Epithelial cell of umbilical artery (primary cell): ENCODE measurements around the gene KRTAP9-1. TPM values are rescaled to one million over a fixed set of nuclear protein-coding genes. Genes with fewer than 3 reads are reported as not detected.

Experiments used
- total RNA-seq: library from RNA; depleted of rRNA; stranded (reverse); fragments of >200 nt; gene quantifications from 2 replicates; pipeline ENCODE4 v1.2.3, GENCODE V29; 2014

Gene KRTAP9-1, protein sequence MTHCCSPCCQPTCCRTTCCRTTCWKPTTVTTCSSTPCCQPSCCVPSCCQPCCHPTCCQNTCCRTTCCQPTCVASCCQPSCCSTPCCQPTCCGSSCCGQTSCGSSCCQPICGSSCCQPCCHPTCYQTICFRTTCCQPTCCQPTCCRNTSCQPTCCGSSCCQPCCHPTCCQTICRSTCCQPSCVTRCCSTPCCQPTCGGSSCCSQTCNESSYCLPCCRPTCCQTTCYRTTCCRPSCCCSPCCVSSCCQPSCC
- not detected in 2 replicates for total RNA-seq

DNA sequence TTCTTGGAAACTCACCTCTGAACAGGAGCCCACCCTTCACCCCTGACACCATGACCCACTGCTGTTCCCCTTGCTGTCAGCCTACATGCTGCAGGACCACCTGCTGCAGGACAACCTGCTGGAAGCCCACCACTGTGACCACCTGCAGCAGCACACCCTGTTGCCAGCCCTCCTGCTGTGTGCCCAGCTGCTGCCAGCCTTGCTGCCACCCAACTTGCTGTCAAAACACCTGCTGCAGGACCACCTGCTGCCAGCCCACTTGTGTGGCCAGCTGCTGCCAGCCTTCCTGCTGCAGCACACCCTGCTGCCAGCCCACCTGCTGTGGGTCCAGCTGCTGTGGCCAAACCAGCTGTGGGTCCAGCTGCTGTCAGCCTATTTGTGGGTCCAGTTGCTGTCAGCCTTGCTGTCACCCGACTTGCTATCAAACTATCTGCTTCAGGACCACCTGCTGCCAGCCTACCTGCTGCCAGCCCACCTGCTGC lies at the start of gene KRTAP9-1:
TSS of gene KRTAP9-1 (plus strand) at position 51 of the 482 bp plus-strand sequence. CDS start at position 51, 0 bp downstream.

DNA sequence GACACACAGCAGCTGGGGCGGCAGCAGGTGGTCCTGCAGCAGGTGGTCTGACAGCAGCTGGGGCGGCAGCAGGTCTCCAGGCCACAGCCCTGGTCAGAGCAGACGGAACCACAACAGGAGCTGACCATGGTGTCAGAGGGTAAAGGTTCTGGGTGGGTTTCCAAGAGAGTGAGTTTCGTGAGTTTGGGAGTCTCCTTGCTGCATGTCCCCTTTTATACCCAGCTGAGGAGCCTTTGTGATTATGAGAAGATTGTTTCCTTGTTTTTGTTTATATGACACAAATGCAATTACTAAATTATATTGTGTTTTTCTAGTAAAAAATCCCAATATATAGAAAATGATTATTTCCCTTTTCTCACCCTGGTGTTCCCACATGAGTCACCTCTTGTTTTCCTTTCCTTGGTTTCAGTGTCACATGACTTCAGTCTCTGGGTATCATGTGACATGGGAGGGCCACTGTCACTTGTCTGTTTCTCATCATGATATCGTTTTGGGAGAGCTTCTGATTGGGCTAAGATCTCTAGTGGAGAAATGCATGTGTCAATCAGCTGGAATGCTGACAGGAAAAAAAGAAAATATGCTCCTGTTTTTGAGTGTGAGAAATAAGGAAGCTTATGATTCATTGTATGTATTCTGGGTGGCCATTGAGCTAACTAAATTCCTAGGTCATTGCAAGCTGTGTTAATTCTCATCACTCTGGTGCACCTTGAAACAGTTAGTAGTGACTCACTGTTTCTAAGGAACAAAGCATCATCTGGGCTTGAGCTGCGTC lies 49.1 kb upstream of the KRTAP9-1 start, which contains the start of gene KRTAP4-6:
TSS of gene KRTAP4-6 (minus strand) at position 185 of the 772 bp plus-strand sequence. CDS start at position 128, 57 bp downstream.

DNA sequence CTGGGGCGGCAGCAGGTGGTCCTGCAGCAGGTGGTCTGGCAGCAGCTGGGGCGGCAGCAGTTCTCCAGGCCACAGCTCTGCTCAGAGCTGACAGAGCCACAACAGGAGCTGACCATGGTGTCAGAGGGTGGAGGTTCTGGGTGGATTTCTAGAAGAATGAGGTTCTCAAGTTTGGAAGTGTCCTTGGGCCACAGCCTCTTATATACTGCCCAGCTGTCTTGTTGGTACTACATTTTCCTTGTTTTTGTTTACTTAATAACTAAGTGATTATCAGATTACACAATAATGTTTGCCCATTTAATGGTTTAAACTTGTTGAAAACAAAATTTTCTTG lies 40.1 kb upstream of the KRTAP9-1 start, which contains the start of gene KRTAP4-5:
TSS of gene KRTAP4-5 (minus strand) at position 174 of the 334 bp plus-strand sequence. CDS start at position 116, 58 bp downstream.

DNA sequence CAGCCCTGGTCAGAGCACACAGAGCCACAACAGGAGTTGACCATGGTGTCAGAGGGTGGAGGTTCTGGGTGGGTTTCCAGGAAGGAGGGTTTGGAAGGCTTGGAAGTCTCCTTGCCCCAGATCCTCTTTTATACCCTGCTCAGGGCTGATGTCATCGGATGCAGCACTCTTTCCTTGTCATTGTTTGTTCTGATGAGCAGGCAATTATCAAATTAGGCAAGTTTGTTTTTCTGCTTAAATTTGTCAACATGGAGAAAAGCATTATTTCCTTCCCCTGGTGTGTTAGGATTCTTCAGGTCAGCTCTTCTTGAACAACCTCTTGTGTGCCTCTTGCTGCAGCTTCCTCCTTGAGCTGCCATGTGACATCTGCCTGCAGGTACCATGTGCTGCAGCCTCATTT lies 29.0 kb upstream of the KRTAP9-1 start, which contains the start of gene KRTAP4-4:
TSS of gene KRTAP4-4 (minus strand) at position 101 of the 400 bp plus-strand sequence. CDS start at position 44, 57 bp downstream.

DNA sequence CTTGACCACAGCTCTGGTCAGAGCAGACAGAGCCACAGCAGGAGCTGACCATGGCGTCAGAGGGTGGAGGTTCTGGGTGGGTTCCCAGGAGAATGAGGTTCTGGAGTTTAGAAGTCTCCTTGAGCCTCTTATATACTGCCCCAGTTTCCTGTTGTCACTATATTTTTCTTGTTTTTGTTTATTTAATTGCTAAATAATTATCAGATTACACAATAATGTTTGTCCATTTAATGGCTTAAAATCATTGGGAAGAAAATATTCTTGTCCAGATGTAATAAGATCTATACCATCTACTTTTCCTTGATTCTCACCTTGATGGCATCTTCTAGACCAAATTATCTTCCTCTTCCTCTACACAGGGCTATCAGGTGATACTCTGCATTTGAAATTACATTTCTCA lies 21.6 kb upstream of the KRTAP9-1 start, which contains the start of gene KRTAP4-3:
TSS of gene KRTAP4-3 (minus strand) at position 101 of the 400 bp plus-strand sequence. CDS start at position 52, 49 bp downstream.

DNA sequence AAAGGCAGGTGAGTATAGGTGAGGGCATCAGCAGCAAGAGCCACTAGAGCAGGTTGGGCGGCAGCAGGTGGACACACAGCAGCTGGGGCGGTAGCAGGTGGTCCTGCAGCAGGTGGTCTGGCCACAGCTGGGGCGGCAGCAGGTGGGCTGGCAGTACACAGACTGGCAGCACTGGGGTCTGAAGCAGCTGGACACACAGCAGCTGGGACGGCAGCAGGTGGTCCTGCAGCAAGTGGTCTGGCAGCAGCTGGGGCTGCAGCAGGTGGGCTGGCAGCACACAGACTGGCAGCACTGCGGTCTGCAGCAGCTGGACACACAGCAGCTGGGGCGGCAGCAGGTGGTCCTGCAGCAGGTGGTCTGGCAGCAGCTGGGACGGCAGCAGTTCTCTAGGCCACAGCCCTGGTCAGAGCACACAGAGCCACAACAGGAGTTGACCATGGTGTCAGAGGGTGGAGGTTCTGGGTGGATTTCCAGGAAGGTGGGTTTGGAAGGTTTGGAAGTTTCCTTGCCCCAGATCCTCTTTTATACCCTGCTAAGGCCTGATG lies 11.9 kb upstream of the KRTAP9-1 start, which contains the start of gene KRTAP4-2:
TSS of gene KRTAP4-2 (minus strand) at position 495 of the 545 bp plus-strand sequence. CDS start at position 438, 57 bp downstream.

DNA sequence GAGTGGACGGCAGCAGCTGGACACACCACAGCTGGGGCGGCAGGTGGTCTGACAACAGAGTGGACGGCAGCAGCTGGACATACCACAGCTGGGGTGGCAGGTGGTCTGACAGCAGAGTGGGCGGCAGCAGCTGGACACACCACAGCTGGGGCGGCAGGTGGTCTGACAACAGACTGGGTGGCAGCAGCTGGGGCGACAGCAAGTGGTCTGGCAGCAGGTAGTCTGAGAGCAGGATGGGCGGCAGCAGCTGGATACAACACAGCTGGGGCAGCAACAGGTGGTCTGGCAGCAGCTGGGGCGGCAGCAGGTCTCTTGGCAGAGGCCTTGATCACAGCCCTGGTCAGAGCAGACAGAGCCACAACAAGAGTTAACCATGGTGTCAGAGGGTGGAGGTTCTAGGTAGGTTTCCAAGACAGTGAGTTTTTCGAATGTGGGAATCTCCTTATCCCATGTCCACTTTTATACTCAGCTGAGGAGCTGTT lies 5.2 kb upstream of the KRTAP9-1 start, which contains the start of gene KRTAP4-1:
TSS of gene KRTAP4-1 (minus strand) at position 432 of the 482 bp plus-strand sequence. CDS start at position 375, 57 bp downstream.

DNA sequence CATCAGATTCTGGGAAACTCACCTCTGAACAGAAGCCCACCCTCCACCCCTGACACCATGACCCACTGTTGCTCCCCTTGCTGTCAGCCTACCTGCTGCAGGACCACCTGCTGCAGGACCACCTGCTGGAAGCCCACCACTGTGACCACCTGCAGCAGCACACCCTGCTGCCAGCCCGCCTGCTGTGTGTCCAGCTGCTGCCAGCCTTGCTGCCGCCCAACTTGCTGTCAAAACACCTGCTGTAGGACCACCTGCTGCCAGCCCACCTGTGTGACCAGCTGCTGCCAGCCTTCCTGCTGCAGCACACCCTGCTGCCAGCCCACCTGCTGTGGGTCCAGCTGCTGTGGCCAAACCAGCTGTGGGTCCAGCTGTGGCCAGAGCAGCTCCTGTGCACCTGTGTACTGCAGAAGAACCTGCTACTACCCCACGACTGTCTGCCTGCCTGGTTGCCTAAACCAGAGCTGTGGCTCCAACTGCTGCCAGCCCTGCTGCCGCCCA lies 37.0 kb downstream of the KRTAP9-1 start, which contains the start of gene KRTAP9-2:
TSS of gene KRTAP9-2 (plus strand) at position 51 of the 498 bp plus-strand sequence. CDS start at position 58, 7 bp downstream.

DNA sequence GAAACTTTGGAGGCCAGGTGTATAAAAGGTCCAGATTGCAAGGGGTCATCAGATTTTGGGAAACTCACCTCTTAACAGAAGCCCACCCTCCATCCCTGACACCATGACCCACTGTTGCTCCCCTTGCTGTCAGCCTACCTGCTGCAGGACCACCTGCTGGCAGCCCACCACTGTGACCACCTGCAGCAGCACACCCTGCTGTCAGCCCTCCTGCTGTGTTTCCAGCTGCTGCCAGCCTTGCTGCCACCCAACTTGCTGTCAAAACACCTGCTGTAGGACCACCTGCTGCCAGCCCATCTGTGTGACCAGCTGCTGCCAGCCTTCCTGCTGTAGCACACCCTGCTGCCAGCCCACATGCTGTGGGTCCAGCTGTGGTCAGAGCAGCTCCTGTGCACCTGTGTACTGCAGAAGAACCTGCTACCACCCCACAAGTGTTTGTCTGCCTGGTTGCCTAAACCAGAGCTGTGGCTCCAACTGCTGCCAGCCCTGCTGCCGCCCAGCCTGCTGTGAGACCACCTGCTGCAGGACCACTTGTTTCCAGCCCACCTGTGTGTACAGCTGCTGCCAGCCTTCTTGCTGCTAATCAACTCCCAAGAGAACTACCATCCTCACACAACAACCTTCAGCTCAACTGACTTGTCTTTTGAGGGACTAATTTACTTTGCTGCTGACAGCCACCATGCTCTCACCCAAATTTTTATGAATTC lies 42.9 kb downstream of the KRTAP9-1 start, which contains the start of gene KRTAP9-3:
TSS of gene KRTAP9-3 (plus strand) at position 51 of the 707 bp plus-strand sequence. CDS start at position 104, 53 bp downstream.

DNA sequence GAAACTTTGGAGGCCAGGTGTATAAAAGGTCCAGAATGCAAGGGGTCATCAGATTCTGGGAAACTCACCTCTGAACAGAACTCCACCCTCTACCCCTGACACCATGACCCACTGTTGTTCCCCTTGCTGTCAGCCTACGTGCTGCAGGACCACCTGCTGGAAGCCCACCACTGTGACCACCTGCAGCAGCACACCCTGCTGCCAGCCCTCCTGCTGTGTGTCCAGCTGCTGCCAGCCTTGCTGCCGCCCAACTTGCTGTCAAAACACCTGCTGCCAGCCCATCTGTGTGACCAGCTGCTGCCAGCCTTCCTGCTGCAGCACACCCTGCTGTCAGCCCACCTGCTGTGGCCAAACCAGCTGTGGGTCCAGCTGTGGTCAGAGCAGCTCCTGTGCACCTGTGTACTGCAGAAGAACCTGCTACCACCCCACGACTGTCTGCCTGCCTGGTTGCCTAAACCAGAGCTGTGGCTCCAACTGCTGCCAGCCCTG lies 48.3 kb downstream of the KRTAP9-1 start, which contains the start of gene KRTAP9-8:
TSS of gene KRTAP9-8 (plus strand) at position 51 of the 489 bp plus-strand sequence. CDS start at position 104, 53 bp downstream.

Other genes starting within 250 kb of the KRTAP9-1 start
- gene KRT39, start 222.9 kb upstream of the KRTAP9-1 start, total RNA-seq = not detected in 2 replicates
- not detected in 2 replicates for gene KRT40, start 205.6 kb upstream of the KRTAP9-1 start, total RNA-seq
- gene KRTAP3-3, start 195.7 kb upstream of the KRTAP9-1 start, total RNA-seq = not detected in 2 replicates
- gene KRTAP3-2, start 190.0 kb upstream of the KRTAP9-1 start, total RNA-seq = not detected in 2 replicates
- gene KRTAP3-1, start 180.8 kb upstream of the KRTAP9-1 start, total RNA-seq = not detected in 2 replicates
- under 0.01 and 0.46 TPM in 2 replicates for gene KRTAP1-5, start 162.7 kb upstream of the KRTAP9-1 start, total RNA-seq
- not detected in 2 replicates for gene KRTAP1-4, start 159.7 kb upstream of the KRTAP9-1 start, total RNA-seq
- not detected in 2 replicates for gene KRTAP1-3, start 155.0 kb upstream of the KRTAP9-1 start, total RNA-seq
- gene KRTAP1-1, start 148.4 kb upstream of the KRTAP9-1 start, total RNA-seq = not detected in 2 replicates
- gene KRTAP2-1, start 142.6 kb upstream of the KRTAP9-1 start, total RNA-seq = not detected in 2 replicates
- gene KRTAP2-2, start 134.7 kb upstream of the KRTAP9-1 start, total RNA-seq = not detected in 2 replicates
- gene KRTAP2-3, start 129.8 kb upstream of the KRTAP9-1 start, total RNA-seq = not detected in 2 replicates
- gene KRTAP2-4, start 124.0 kb upstream of the KRTAP9-1 start, total RNA-seq = not detected in 2 replicates
- gene KRTAP4-7, start 105.7 kb upstream of the KRTAP9-1 start, total RNA-seq = not detected in 2 replicates
- gene KRTAP4-8, start 91.7 kb upstream of the KRTAP9-1 start, total RNA-seq = not detected in 2 replicates
- not detected in 2 replicates for gene KRTAP4-16, start 87.7 kb upstream of the KRTAP9-1 start, total RNA-seq
- gene KRTAP4-9, start 84.5 kb upstream of the KRTAP9-1 start, total RNA-seq = not detected in 2 replicates
- gene KRTAP4-11, start 71.5 kb upstream of the KRTAP9-1 start, total RNA-seq = not detected in 2 replicates
- not detected in 2 replicates for gene KRTAP4-12, start 65.7 kb upstream of the KRTAP9-1 start, total RNA-seq
- not detected in 2 replicates for gene KRTAP4-6, start 49.3 kb upstream of the KRTAP9-1 start, total RNA-seq
- not detected in 2 replicates for gene KRTAP4-5, start 40.1 kb upstream of the KRTAP9-1 start, total RNA-seq
- gene KRTAP4-4, start 29.1 kb upstream of the KRTAP9-1 start, total RNA-seq = not detected in 2 replicates
- not detected in 2 replicates for gene KRTAP4-3, start 21.7 kb upstream of the KRTAP9-1 start, total RNA-seq
- gene KRTAP4-2, start 11.7 kb upstream of the KRTAP9-1 start, total RNA-seq = not detected in 2 replicates
- gene KRTAP4-1, start 5.0 kb upstream of the KRTAP9-1 start, total RNA-seq = not detected in 2 replicates
- not detected in 2 replicates for gene KRTAP9-2, start 36.8 kb downstream of the KRTAP9-1 start, total RNA-seq
- not detected in 2 replicates for gene KRTAP9-3, start 42.6 kb downstream of the KRTAP9-1 start, total RNA-seq
- gene KRTAP9-8, start 48.1 kb downstream of the KRTAP9-1 start, total RNA-seq = not detected in 2 replicates
- gene KRTAP9-4, start 59.8 kb downstream of the KRTAP9-1 start, total RNA-seq = not detected in 2 replicates
- gene KRTAP9-9, start 65.5 kb downstream of the KRTAP9-1 start, total RNA-seq = not detected in 2 replicates
- not detected in 2 replicates for gene KRTAP9-6, start 75.5 kb downstream of the KRTAP9-1 start, total RNA-seq
- gene KRTAP9-7, start 85.8 kb downstream of the KRTAP9-1 start, total RNA-seq = not detected in 2 replicates
- not detected in 2 replicates for gene KRTAP29-1, start 113.0 kb downstream of the KRTAP9-1 start, total RNA-seq
- gene KRTAP16-1, start 119.4 kb downstream of the KRTAP9-1 start, total RNA-seq = not detected in 2 replicates
- gene KRTAP17-1, start 125.8 kb downstream of the KRTAP9-1 start, total RNA-seq = not detected in 2 replicates
- not detected in 2 replicates for gene KRT33A, start 160.9 kb downstream of the KRTAP9-1 start, total RNA-seq
- gene KRT33B, start 179.9 kb downstream of the KRTAP9-1 start, total RNA-seq = not detected in 2 replicates
- gene KRT34, start 192.4 kb downstream of the KRTAP9-1 start, total RNA-seq = 0.91 TPM in 1 of 2 replicates, not detected in the other
- not detected in 2 replicates for gene KRT31, start 207.7 kb downstream of the KRTAP9-1 start, total RNA-seq
- not detected in 2 replicates for gene KRT37, start 234.7 kb downstream of the KRTAP9-1 start, total RNA-seq